Heart left ventricle (tissue), 13 donors: ENCODE data around the gene CLNK.

Source experiments
- POLR2A ChIP-seq, 2 donors: fragments of 450-650 bp; IDR thresholded peaks; one replicate each; pipeline ENCODE4 v1.6.1; 2017; ENCODE audit warnings: antibody characterized with exemption in 2 of 2, mild to moderate bottlenecking in 2 of 2, moderate library complexity in 2 of 2
- TF ChIP-seq, protein P1 (sequence below), 12 donors: fragments of 200-600 bp; sonication (generic) in 4 of 12; IDR thresholded peaks; one replicate each; pipeline versions ENCODE4 v1.5.0 to v1.8.0; 2018 to 2022; ENCODE audit warnings: antibody characterized with exemption in 12 of 12, mild to moderate bottlenecking in 5 of 12
- donor health status: ischemic (EF 13 %, LVEDD 7.1; RV severe dilation, severe dysfunction).
- donor health status: DM: no; HTN: yes; CAD: no.
- donor health status: DM: no; HTN: no; CAD: no.
- donor health status: ischemic (EF 25% LVEDD 6.9; RV normal size, moderate dysfunction).
- donor health status: ischemic (EF 25% LVEDD 5.7; RV mildly dilated, moderate dysfunction).
- donor health status: ischemic (EF 35%, LVEDD 5.7; RV mildly dilated, moderate dysfunction).
- donor health status: nonischemic (EF 11% LVEDD 7.7; RV severe dilation, severe dysfunction).
- donor health status: DM: yes; HTN: yes; CAD: no.
- donor health status: PGD.
- donor health status: ischemic (EF 29% LVEDD 5.4; RV normal size, mild dysfunction).
- donor health status: nonischemic (EF 23%, LVEDD 6.1; RV moderate dilation, normal function).

DNA sequence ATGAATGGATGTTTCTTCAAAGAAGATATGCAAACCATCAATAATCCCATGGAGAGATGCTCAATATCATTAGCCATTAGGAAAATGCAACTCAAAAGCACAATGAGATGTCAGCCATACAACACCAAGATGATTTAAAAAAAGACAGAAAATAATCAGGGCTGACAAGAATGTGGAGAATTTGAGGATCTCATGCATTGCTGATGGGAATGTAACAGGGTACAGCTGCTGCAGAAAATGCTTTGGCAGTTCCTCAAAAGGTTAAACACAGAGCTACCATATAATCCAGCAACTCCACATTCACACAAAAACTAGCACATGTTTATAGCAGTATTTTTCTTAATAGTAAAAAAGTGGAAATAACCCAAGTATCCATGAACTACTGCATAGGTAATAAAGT lies 116.8 kb downstream of the CLNK start:
- TF ChIP-seq, protein P1, sequence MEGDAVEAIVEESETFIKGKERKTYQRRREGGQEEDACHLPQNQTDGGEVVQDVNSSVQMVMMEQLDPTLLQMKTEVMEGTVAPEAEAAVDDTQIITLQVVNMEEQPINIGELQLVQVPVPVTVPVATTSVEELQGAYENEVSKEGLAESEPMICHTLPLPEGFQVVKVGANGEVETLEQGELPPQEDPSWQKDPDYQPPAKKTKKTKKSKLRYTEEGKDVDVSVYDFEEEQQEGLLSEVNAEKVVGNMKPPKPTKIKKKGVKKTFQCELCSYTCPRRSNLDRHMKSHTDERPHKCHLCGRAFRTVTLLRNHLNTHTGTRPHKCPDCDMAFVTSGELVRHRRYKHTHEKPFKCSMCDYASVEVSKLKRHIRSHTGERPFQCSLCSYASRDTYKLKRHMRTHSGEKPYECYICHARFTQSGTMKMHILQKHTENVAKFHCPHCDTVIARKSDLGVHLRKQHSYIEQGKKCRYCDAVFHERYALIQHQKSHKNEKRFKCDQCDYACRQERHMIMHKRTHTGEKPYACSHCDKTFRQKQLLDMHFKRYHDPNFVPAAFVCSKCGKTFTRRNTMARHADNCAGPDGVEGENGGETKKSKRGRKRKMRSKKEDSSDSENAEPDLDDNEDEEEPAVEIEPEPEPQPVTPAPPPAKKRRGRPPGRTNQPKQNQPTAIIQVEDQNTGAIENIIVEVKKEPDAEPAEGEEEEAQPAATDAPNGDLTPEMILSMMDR (IDR thresholded peaks at IDR 0.05) = no peak
- TF ChIP-seq POLR2A (IDR thresholded peaks at IDR 0.05) = no peak
